ENCODE results near the gene HK3.
"Not testable (repeated sequence)": the region's sequence is repeated elsewhere in the genome, so short reads cannot be mapped to it uniquely, and the experiment has no call there.

Gene HK3

DNA sequence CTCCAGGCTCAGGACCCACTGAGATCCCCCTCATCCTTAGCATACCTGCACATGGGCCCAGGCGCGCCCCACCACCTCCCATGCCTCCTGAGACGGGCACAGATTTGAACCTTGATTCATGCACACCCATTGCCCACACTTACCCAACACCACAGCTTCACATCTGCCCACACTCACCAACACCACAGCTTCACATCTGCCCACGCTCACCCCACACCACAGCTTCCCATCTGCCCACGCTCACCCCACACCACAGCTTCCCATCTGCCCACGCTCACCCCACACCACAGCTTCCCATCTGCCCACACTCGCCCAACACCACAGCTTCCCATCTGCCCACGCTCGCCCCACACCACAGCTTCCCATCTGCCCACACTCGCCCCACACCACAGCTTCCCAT lies 28.5 kb downstream of the HK3 start:
- H3K27ac Mint-ChIP-seq, ATAC-seq: not testable (repeated sequence)
- H3K4me1 Mint-ChIP-seq: peaks cover 34% of the 10 kb centered on the region

DNA sequence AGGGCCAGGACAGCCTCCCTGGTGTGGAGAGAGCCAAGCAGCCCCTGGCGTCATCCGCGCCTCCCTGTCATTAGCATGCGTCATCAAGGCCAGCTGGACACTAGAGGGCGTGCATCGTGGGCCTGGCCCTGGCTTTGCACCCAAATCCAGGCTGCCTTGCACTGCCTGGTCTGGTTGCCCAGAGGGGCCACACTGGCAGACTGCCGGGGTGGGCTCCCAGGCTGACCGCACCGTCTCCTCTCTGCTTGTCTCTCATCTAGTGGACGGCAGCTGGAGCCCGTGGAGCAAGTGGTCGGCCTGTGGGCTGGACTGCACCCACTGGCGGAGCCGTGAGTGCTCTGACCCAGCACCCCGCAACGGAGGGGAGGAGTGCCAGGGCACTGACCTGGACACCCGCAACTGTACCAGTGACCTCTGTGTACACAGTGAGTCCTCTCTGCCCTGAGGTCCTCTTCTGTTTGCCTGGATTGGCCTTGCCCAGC lies 29.0 kb downstream of the HK3 start:
- Mint-ChIP-seq H3K4me3 (no peak overlapping the region), H3K4me1 (peaks cover 29% of the 10 kb centered on the region), H3K36me3 (peaks cover 16% of the 10 kb centered on the region), H3K9me3 (peaks cover 6% of the 10 kb centered on the region), H3K27ac (no peak overlapping the region)
- ATAC-seq (no peak), DNase-seq (ENCODE audit: low spot score in 2 of 2) (no peak)

More for the DNA sequence above, 28.5 kb downstream of the HK3 start:
- H3K36me3 Mint-ChIP-seq: peaks cover 21% of the 10 kb centered on the region
- not testable (repeated sequence) for H3K4me3 Mint-ChIP-seq; DNase-seq (ENCODE audit: low spot score in 2 of 2); H3K9me3 Mint-ChIP-seq

DNA sequence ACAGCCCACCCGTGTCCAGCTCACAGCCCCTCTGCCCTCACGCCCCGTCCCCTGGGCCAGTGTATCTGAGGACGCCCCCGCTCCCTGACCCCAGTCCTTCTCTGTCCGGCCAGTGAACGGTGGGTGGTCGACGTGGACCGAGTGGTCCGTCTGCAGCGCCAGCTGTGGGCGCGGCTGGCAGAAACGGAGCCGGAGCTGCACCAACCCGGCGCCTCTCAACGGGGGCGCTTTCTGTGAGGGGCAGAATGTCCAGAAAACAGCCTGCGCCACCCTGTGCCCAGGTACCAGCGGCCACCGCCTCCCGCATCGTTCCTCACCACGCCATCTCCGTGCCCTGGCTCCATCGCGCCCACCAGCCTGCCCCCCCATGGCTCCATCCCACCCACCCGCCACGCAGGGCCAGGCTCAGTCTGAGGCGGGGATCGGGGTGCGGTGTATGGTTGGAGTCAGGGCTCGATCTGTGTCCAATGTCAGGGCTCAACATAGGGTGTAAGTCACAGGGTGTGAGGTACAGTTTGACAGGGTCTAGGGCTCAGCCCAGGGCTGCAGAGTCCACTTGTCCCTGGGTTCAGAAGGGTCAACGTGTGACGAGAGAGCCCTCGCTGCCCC lies 29.5 kb downstream of the HK3 start:
- DNase-seq (ENCODE audit: low spot score in 2 of 2) (no peak), ATAC-seq (no peak)
- Mint-ChIP-seq H3K27ac (no peak overlapping the region), H3K4me1 (peaks cover 25% of the 10 kb centered on the region), H3K4me3 (no peak overlapping the region), H3K36me3 (peaks cover 14% of the 10 kb centered on the region), H3K9me3 (peaks cover 6% of the 10 kb centered on the region)

DNA sequence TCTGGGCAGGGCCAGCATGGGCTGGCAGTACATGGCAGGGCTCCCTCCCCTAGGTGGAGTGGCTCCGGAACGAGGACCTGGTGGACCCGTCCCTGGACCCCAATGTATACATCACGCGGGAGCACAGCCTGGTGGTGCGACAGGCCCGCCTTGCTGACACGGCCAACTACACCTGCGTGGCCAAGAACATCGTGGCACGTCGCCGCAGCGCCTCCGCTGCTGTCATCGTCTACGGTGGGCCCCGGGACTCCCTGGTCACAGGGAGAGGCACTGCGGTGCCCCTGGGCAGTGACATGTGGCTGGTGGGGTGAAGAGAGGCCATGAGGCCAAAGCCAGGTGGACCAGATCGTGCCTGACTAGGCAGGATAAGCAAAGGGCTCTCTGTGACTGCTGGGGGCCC lies 30.4 kb downstream of the HK3 start:
- peaks cover 10% of the 10 kb centered on the region for H3K36me3 Mint-ChIP-seq
- peaks cover 19% of the 10 kb centered on the region for H3K4me1 Mint-ChIP-seq
- no peak for ATAC-seq
- peak overlapping the region; percentile 10 for H3K27ac Mint-ChIP-seq
- DNase-seq (ENCODE audit: low spot score in 2 of 2): no peak
- no peak overlapping the region for H3K4me3 Mint-ChIP-seq
- H3K9me3 Mint-ChIP-seq: peaks cover 6% of the 10 kb centered on the region

DNA sequence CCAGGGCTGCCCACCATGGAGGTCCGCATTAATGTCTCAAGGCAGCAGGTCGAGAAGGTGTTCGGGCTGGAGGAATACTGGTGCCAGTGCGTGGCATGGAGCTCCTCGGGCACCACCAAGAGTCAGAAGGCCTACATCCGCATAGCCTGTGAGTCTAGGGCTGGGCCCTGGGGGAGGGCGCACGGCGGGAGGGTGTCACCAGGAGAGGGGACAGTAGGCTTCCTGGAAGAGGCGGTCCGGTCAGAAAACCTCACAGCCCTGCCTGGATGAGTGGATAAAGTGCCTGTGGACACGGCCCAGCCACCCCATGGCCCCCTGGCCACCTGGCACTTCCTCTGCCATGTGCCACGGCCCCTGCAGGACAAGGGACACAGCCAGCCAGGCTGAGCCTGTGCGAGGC lies 31.0 kb downstream of the HK3 start:
- no peak overlapping the region for H3K4me3 Mint-ChIP-seq
- no peak overlapping the region for H3K27ac Mint-ChIP-seq
- no peak for DNase-seq (ENCODE audit: low spot score in 2 of 2)
- peaks cover 4% of the 10 kb centered on the region for H3K9me3 Mint-ChIP-seq
- H3K36me3 Mint-ChIP-seq: peaks cover 4% of the 10 kb centered on the region
- no peak for ATAC-seq
- peaks cover 13% of the 10 kb centered on the region for H3K4me1 Mint-ChIP-seq

DNA sequence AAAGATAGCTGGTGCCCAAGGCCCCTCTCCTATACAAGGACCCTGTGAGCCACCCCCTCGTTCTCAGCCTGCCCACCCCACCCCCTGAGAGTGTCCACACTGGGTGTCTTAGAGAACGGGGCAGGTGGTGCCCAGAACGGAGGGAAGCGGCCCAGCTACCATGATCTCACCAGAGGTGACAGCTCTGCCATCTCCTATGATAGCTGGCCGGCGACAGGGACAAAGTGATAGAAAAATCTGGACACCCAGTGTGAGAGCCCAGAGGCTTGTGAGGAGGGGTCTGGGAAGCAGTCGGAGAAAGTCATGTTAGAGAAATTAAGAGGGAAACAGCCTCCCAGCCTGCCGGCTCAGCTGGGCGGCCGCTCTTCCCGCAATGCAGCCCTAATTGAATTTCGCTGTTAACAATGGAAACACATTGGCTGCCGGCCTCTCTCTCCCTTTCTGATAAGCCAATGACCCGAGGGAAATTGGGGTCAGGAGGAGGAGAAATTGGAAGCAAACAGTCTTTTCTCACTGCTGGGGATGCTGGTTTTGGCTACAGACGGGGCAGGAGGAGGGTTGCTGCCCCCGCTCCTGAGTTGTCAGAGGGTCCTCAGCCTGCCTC lies 32.3 kb downstream of the HK3 start:
- Mint-ChIP-seq H3K36me3 (no peaks in the 10 kb centered on the region), H3K27ac (no peak overlapping the region), H3K4me1 (peaks cover 8% of the 10 kb centered on the region), H3K9me3 (peaks cover 2% of the 10 kb centered on the region), H3K4me3 (no peak overlapping the region)
- DNase-seq (ENCODE audit: low spot score in 2 of 2) (no peak), ATAC-seq (no peak)

DNA sequence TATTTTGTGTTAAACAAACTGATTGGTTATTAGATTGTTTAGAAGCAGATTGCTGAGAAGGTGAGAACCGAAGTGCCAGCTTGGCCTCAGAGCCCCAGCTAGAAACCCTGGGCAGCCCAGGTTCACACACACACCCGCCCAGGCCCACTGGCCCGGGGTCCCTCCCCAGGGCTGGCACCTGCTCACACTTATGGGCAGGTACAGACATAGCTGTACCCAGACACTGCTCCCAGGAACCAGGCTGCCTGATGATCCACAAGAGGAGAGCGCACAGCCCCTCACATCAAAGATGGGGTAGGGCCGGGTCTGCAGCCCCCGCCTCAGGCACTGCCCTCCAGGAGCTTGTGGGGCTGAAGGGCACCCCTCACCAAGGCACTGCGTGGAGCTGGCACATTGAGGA lies 33.2 kb downstream of the HK3 start:
- no peaks in the 10 kb centered on the region for H3K36me3 Mint-ChIP-seq
- H3K9me3 Mint-ChIP-seq: peaks cover 2% of the 10 kb centered on the region
- peaks cover 8% of the 10 kb centered on the region for H3K4me1 Mint-ChIP-seq
- DNase-seq (ENCODE audit: low spot score in 2 of 2) (no peak), ATAC-seq (no peak)
- no peak overlapping the region for H3K4me3 Mint-ChIP-seq
- no peak overlapping the region for H3K27ac Mint-ChIP-seq

DNA sequence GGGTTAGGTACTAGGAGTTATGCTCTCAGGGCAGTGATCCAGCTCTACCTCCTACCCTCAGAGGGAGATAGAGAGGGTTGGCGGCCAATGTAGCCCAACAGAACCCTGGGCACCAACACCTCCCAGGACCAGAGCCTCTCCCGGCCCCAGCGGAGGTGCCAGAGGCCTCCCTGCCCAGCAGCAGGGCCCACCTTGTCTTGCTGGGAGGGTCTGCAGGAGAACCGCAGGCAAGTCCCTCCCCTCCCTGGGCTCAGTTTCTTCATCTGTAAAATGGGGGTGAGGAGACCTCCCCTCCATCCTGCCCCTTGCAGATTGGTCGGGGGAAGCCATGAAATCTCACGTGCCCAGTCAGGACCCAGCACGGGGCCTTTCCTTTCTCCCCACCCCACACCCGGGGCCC lies 34.4 kb downstream of the HK3 start:
- H3K9me3 Mint-ChIP-seq: no peaks in the 10 kb centered on the region
- no peaks in the 10 kb centered on the region for H3K36me3 Mint-ChIP-seq
- DNase-seq (ENCODE audit: low spot score in 2 of 2): no peak
- no peak overlapping the region for H3K4me3 Mint-ChIP-seq
- H3K4me1 Mint-ChIP-seq: no peaks in the 10 kb centered on the region
- no peak for ATAC-seq
- no peak overlapping the region for H3K27ac Mint-ChIP-seq

DNA sequence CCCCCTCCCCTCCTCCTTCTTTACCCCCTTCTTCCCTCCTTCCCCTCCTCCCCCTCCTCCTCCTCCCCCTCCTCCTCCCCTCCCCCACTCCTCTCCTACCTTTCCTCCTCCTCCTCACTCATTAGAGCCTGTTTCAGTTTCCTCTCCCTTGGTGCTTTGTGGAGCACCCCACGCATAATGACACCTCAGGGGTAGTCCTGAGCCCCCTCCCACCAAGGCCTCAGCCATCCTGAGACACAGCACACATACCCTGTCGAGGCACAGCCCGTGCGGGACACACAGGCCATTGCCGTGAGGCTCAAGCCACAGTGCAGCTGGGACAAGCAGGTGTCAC lies 35.4 kb downstream of the HK3 start:
- no peak for DNase-seq (ENCODE audit: low spot score in 2 of 2)
- no peaks in the 10 kb centered on the region for H3K36me3 Mint-ChIP-seq
- no peak overlapping the region for H3K27ac Mint-ChIP-seq
- H3K9me3 Mint-ChIP-seq: no peaks in the 10 kb centered on the region
- H3K4me1 Mint-ChIP-seq: no peaks in the 10 kb centered on the region
- H3K4me3 Mint-ChIP-seq: no peak overlapping the region
- ATAC-seq: no peak

DNA sequence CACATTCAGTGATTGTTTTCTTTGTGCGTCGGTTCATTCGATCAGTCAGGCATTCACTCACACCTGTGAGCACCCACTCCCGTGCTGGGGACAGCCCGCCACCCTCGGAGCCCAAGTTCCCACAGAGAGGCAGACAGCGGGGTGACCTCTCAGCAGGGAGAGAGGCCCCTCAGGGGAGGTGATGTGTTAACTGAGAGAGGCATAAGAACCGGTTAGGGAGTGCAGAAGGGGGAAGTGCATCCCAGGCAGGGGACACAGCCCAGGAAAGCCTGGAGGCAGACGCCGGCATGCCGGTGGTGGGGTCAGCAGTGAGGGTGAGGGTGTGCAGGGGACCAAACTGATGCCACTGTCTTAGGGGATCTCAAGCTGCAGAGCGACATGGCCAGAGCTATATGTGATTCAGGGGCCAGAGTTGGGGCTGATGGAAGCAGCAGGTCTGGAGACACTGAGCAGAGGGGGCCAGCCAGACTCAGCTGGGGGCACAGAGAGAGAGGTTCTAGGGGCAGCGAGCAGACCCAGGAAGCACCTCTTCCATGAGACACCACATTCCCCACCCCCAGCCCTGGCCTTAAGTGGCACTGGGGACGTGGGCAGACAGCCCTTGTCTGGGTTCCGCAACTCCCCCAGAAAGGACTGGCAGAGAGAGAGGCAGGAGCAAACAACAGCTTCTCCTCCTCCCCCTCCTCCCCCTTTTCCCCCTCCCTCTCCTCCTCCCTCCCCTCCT lies 35.9 kb downstream of the HK3 start:
- Mint-ChIP-seq H3K27ac (peak overlapping the region; percentile 67), H3K36me3 (no peaks in the 10 kb centered on the region), H3K4me1 (no peaks in the 10 kb centered on the region), H3K9me3 (peaks cover under 1% of the 10 kb centered on the region), H3K4me3 (no peak overlapping the region)
- ATAC-seq: no peak
- no peak for DNase-seq (ENCODE audit: low spot score in 2 of 2)

DNA sequence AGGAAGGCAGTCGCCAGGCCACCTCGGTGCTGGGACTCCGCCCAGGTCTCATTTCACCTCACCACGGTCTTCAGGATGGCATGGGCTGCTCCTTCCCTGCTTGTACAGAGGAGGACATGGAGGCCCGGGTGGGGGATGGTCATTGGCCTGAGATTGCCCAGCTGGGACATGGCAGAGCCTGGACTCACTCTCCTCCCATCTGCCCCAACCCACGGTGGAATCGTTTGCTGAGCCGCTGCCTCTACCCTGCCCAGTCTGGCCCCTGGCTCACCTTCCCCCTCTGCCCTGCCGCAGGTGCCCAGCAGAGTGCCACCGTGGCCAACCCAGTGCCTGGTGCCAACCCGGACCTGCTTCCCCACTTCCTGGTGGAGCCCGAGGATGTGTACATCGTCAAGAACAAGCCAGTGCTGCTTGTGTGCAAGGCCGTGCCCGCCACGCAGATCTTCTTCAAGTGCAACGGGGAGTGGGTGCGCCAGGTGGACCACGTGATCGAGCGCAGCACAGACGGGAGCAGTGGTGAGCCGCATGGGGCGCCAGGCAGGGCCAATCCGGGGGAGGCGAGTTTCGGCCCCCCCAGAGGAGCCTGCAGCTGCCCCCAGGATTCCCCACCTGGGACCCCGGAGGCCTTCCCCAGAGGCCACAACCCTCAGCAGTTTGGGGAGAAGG lies 36.7 kb downstream of the HK3 start:
- Mint-ChIP-seq H3K4me3 (no peak overlapping the region), H3K36me3 (no peaks in the 10 kb centered on the region), H3K27ac (peak overlapping the region; percentile 67), H3K4me1 (no peaks in the 10 kb centered on the region), H3K9me3 (peaks cover 3% of the 10 kb centered on the region)
- DNase-seq (ENCODE audit: low spot score in 2 of 2) (no peak), ATAC-seq (no peak)

DNA sequence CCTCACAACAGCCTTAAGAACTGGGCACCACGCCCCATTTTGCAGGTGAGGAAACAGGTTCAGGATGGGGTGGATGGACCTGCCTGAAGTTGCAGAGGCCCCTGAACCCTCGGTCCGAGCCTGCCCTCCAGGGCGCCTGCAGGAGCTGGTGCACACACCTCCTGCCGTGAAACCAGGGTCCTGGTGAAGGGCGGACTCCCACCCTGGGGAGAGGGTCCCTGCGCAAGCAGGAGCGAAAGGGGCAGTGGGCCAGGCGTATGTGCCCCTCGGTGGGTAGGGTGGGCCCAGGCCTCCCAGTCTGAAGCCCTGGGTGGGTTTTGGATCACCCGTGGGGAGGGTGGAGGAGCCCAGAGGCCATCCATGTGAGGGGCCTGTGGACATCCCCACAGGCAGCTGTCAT lies 37.9 kb downstream of the HK3 start:
- peaks cover 3% of the 10 kb centered on the region for H3K9me3 Mint-ChIP-seq
- H3K36me3 Mint-ChIP-seq: no peaks in the 10 kb centered on the region
- no peaks in the 10 kb centered on the region for H3K4me1 Mint-ChIP-seq
- DNase-seq (ENCODE audit: low spot score in 2 of 2): no peak
- H3K4me3 Mint-ChIP-seq: no peak overlapping the region
- no peak overlapping the region for H3K27ac Mint-ChIP-seq
- ATAC-seq: no peak

DNA sequence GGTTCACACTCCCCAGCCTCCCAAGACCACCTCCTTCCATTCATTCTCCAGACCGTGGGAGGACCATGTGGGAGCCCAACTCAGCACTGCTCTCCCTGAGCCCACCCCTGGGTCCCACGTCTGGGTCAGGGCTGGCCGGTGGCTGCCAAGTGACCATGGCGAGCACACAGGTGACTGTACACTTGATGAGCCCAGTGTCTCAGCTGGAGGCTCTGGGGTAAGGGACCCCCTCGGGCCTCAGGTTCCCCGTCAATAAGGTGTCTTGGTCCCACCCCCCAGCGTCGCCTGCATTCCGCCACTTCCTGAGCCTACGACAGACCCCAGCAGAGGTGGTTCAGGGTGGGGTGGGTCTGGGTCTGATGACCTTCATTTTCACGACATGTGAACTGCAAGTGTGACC lies 38.8 kb downstream of the HK3 start:
- Mint-ChIP-seq H3K4me3 (no peak overlapping the region), H3K27ac (no peak overlapping the region), H3K9me3 (peaks cover 3% of the 10 kb centered on the region), H3K36me3 (no peaks in the 10 kb centered on the region), H3K4me1 (no peaks in the 10 kb centered on the region)
- no peak for DNase-seq (ENCODE audit: low spot score in 2 of 2)
- no peak for ATAC-seq

DNA sequence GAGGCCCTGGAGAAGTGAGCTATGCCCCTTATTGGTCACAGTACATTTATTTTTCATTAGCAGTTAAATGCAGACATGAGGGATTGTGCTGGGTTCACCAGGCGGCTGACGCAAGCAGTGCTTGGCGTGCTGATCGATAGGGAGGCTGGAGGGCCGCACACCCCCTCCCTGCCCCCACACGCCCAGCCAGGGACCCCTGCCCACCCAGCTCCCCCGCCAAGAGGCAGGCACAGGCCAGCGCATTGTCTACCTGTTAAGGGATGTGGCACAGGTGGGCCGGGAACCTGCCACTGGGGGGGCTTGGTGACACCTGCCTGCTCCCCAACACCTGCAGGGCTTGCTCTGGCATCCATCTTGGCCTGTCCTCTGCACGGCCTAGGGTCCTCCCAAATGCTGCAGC lies 39.2 kb downstream of the HK3 start:
- no peak overlapping the region for H3K4me3 Mint-ChIP-seq

DNA sequence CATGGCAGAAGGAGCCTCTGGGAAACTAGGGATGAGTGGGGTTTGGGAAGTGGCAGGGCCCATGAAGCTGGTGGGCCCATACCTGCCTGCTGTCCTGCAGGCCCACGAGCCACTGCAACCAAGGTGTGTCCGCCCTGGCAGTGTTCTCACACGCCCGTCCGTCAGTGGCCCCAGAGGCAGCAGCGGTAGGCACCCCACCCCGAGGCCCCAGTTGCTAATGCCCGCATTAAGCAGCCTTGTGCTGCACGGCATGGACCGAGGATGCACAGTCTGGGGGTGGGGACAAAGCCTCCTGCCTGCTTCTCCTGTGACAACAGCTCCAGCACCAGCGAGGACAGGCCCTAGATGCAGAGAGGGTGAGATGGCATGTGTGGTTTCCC lies 41.3 kb downstream of the HK3 start:
- no peak for DNase-seq (ENCODE audit: low spot score in 2 of 2)
- Mint-ChIP-seq H3K36me3 (no peaks in the 10 kb centered on the region), H3K4me3 (no peak overlapping the region), H3K4me1 (no peaks in the 10 kb centered on the region), H3K9me3 (peaks cover 3% of the 10 kb centered on the region), H3K27ac (no peak overlapping the region)
- no peak for ATAC-seq

More for the DNA sequence above, 39.2 kb downstream of the HK3 start:
- H3K27ac Mint-ChIP-seq: no peak overlapping the region
- H3K36me3 Mint-ChIP-seq: no peaks in the 10 kb centered on the region
- ATAC-seq: no peak
- H3K4me1 Mint-ChIP-seq: no peaks in the 10 kb centered on the region
- DNase-seq (ENCODE audit: low spot score in 2 of 2): no peak
- peaks cover 3% of the 10 kb centered on the region for H3K9me3 Mint-ChIP-seq

Data from stimulated activated effector memory CD8-positive, alpha-beta T cell treated with anti-CD3 and anti-CD28 coated beads, Interleukin-12 subunit alpha, Interleukin-12 subunit beta, amount 100 ng/mL, for 72 hours (primary cell).